CD4-positive, alpha-beta T cell (primary cell): Measurements from ENCODE around the gene FAM25A. TPM values are rescaled to one million over a fixed set of nuclear protein-coding genes. Genes with fewer than 3 reads are reported as not detected.
"Not testable (repeated sequence)": the region's sequence is repeated elsewhere in the genome, so short reads cannot be mapped to it uniquely, and the experiment has no call there.

Experiments
- ATAC-seq: fragments of 200-7000 bp; cut with Tn5 transposase; one replicate; pipeline ENCODE4 v1.10.0; 2022; ENCODE audit warnings: mild to moderate bottlenecking; ENCODE audit not compliant: poor library complexity
- CTCF ChIA-PET: fragments of 350-600 bp; sonication (Branson Sonifier 250); formaldehyde crosslinking; loops from one replicate; lab custom pipeline; 2021; ENCODE audit warnings: antibody characterized with exemption, inconsistent platforms; lab: Charles Lee
- POLR2A ChIA-PET: fragments of 350-600 bp; sonication (Branson Sonifier 250); formaldehyde crosslinking; loops from one replicate; lab custom pipeline; 2021; ENCODE audit warnings: antibody characterized with exemption, inconsistent platforms; lab: Charles Lee
- DNase-seq, 14 experiments: peaks; one replicate each; pipeline ENCODE4 v3.0.0-alpha.2; 2013 to 2020; ENCODE audit warnings: mixed read lengths in 2 of 14
- H3K27ac ChIP-seq, 2 donors: one replicate each; pipeline versions ENCODE4 v1.5.1 to v1.7.0; 2013; ENCODE audit warnings: low read length in 2 of 2, low read depth in 1 of 2, mild to moderate bottlenecking in 1 of 2
- H3K27me3 ChIP-seq, 2 experiments: 1 replicate in 1 of 2; 2 replicates in 1 of 2; pipeline versions ENCODE4 v1.6.1 to v1.7.0; 2013; ENCODE audit warnings: low read length in 2 of 2, control low read depth in 1 of 2, mild to moderate bottlenecking in 1 of 2, moderate library complexity in 1 of 2; ENCODE audit not compliant: insufficient read depth in 2 of 2, control insufficient read depth in 1 of 2
- H3K36me3 ChIP-seq: one replicate; pipeline ENCODE4 v1.6.1; 2013; ENCODE audit warnings: low read length, control low read depth; ENCODE audit not compliant: insufficient read depth
- H3K4me1 ChIP-seq: one replicate; pipeline ENCODE4 v1.6.1; 2013; ENCODE audit warnings: low read length, control low read depth; ENCODE audit not compliant: insufficient read depth
- H3K4me3 ChIP-seq: one replicate; pipeline ENCODE4 v1.5.1; 2013; ENCODE audit warnings: mild to moderate bottlenecking, low read length, moderate library complexity
- H3K9me3 ChIP-seq, 2 experiments: 1 replicate in 1 of 2; 2 replicates in 1 of 2; pipeline versions ENCODE4 v1.6.1 to v1.7.0; 2013; ENCODE audit warnings: low read length in 2 of 2, mild to moderate bottlenecking in 2 of 2, control low read depth in 1 of 2, moderate library complexity in 1 of 2; ENCODE audit not compliant: control insufficient read depth in 1 of 2, insufficient read depth in 1 of 2
- H3K27ac Mint-ChIP-seq: one replicate; pipeline ENCODE4 v1.8.0; 2020; ENCODE audit warnings: mixed read lengths
- H3K27me3 Mint-ChIP-seq: one replicate; pipeline ENCODE4 v1.8.0; 2021; ENCODE audit warnings: mixed read lengths
- H3K36me3 Mint-ChIP-seq: one replicate; pipeline ENCODE4 v1.8.0; 2021; ENCODE audit warnings: low read depth, mixed read lengths
- H3K4me1 Mint-ChIP-seq: one replicate; pipeline ENCODE4 v1.8.0; 2021; ENCODE audit warnings: low read depth, mixed read lengths
- H3K4me3 Mint-ChIP-seq: one replicate; pipeline ENCODE4 v1.8.0; 2020; ENCODE audit warnings: mild to moderate bottlenecking, mixed read lengths
- H3K9me3 Mint-ChIP-seq: one replicate; pipeline ENCODE4 v1.8.0; 2020; ENCODE audit warnings: mixed read lengths
- intact Hi-C, 2 experiments: fragments of 100-400 bp; cut with DNase I in 1 of 2; cut with micrococcal nuclease in 1 of 2; formaldehyde crosslinking; loops; one replicate each; pipeline versions ENCODE4 v1.15.1 to v1.9.0; 2023 to 2025; cut with DNase I, micrococcal nuclease
- total RNA-seq, 174 experiments: library from RNA in 2 of 174; stranded (reverse) in 2 of 174; gene quantifications; one replicate each; pipeline ENCODE4 v1.2.3 and lab custom pipeline; 2021 to 2026
- TF ChIP-seq, protein P1 (sequence below): fragments of 200-600 bp; IDR thresholded peaks from one replicate; pipeline ENCODE4 v1.8.0; 2022; ENCODE audit warnings: antibody characterized with exemption, mild to moderate bottlenecking

The FAM25A gene
- total RNA-seq, 2 experiments from 2014 or later = not detected

DNA sequence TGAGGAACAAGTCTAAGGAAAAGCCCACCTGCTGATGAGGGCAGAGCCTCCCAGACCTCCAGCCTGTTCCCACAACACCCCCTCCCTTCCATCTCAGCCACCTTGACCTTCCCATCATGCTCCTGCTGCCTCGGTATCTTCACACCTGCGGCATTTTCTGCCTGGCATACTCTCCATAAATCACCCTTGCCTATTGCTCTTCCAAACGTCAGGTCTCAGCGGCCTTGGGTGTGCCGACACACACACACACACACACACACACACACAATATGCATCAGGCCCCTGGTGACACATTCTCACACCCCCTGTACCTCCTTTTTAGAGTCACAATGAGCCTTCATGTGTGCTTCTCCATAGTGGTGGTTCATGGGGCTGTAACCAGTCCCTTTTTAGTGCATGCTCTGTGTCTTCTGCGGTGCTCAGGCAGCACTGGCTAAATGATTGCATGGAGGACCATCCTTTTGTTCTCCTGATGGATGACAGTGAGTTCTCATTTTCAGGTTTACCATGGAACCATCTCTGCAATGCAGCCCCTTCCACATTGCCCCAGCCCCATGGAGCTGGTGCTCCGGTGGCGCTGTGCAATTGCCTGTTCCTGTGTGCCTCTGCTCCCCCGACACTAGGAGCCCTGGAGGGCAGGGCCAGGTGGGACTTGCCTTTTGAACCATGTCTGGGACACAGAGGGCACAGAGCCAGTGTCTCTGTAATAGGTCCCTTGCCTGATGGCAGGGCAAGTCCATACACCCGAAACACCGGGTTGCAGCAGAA is 47.3 kb upstream of the FAM25A start:
- Mint-ChIP-seq H3K4me3 (peak overlapping the region; percentile 76), H3K9me3 (no peaks in the 10 kb centered on the region), H3K27me3 (no peaks in the 10 kb centered on the region), H3K36me3 (no peaks in the 10 kb centered on the region), H3K27ac (peak overlapping the region; percentile 93), H3K4me1 (peaks cover 27% of the 10 kb centered on the region)
- DNase-seq (peak in 1 of 14 experiments; percentile 34), ATAC-seq (no peak)
- POLR2A ChIA-PET = no interaction called here
- intact Hi-C loops = loop anchor here in 1 of 2 experiments (5.0 to 10.0 kb wide), 3 partner anchors 215 to 438 kb away; partner anchors contain the start of gene BMPR1A
- H3K36me3 ChIP-seq = no peaks in the 10 kb centered on the region
- no peak overlapping the region for H3K27ac ChIP-seq
- CTCF ChIA-PET = no interaction called here
- TF ChIP-seq, protein P1, sequence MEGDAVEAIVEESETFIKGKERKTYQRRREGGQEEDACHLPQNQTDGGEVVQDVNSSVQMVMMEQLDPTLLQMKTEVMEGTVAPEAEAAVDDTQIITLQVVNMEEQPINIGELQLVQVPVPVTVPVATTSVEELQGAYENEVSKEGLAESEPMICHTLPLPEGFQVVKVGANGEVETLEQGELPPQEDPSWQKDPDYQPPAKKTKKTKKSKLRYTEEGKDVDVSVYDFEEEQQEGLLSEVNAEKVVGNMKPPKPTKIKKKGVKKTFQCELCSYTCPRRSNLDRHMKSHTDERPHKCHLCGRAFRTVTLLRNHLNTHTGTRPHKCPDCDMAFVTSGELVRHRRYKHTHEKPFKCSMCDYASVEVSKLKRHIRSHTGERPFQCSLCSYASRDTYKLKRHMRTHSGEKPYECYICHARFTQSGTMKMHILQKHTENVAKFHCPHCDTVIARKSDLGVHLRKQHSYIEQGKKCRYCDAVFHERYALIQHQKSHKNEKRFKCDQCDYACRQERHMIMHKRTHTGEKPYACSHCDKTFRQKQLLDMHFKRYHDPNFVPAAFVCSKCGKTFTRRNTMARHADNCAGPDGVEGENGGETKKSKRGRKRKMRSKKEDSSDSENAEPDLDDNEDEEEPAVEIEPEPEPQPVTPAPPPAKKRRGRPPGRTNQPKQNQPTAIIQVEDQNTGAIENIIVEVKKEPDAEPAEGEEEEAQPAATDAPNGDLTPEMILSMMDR = no peak
- H3K9me3 ChIP-seq = no peaks in the 10 kb centered on the region
- H3K27me3 ChIP-seq = no peaks in the 10 kb centered on the region
- peaks cover 43% of the 10 kb centered on the region for H3K4me1 ChIP-seq
- H3K4me3 ChIP-seq = no peak overlapping the region

DNA sequence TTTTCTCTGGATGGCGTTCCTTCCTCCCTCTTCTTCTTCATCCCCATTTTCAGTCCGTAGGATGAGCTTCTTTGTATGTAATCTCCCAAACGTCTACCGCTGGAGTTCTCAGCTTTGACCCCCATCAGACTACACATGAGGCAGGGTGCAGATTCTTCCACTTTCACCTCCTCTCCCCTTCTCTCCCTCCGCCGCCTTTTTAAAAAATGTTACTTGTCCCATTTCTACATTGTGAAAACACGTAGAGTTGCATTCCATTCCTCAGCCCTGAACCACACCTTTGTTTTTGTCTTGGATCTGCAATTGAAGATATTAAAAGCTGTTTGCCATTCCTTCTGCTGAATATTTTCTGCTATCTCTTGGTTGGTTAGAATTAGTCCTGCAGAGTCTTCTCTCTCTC is 45.6 kb upstream of the FAM25A start:
- Histone ChIP-seq H3K4me1 (peaks cover 26% of the 10 kb centered on the region), H3K27ac (no peak overlapping the region), H3K9me3 (no peaks in the 10 kb centered on the region), H3K4me3 (no peak overlapping the region), H3K36me3 (no peaks in the 10 kb centered on the region), H3K27me3 (no peaks in the 10 kb centered on the region)
- CTCF ChIA-PET = no interaction called here
- Mint-ChIP-seq H3K36me3 (no peaks in the 10 kb centered on the region), H3K27ac (no peak overlapping the region), H3K27me3 (no peaks in the 10 kb centered on the region), H3K4me3 (no peak overlapping the region), H3K4me1 (peaks cover 23% of the 10 kb centered on the region), H3K9me3 (no peaks in the 10 kb centered on the region)
- TF ChIP-seq, protein P1 = no peak
- DNase-seq (no peak), ATAC-seq (no peak)
- intact Hi-C loops = loop anchor here in 1 of 2 experiments (5.0 to 10.0 kb wide), 3 partner anchors 217 to 440 kb away; partner anchors contain the start of gene BMPR1A
- POLR2A ChIA-PET = no interaction called here

DNA sequence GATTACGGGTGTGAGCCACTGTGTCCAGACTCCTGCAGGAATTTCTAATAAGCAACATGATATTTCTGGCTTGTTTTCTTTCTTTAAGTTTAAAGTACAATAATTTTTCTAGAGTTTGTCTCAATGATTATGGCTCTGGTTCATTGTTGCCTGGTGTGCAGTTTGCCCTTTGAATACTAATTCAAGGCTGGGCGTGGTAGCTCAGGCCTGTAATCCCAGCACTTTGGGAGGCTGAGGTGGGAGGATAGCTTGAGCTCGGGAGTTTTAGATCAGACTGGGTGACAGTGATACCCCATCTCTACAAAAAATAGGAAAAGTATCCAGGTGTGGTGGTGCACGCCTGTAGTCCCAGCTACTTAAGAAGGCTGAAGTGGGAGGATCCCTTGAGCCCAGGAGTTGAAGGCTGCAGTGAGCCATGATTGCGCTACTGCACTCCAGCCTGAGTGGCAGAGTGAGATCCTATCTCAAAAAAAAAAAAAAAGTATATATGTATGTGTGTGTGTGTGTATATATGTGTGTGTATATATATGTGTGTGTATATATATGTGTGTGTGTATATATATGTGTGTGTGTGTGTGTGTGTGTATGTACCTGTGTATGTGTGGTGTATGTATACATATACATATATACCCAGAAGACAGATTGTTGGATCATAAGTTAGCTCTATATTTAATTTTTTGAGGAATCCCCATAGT is 43.6 kb upstream of the FAM25A start:
- ChIA-PET CTCF (no interaction called here), POLR2A (no interaction called here)
- Mint-ChIP-seq H3K4me3 (no peak overlapping the region), H3K36me3 (no peaks in the 10 kb centered on the region), H3K9me3 (no peaks in the 10 kb centered on the region), H3K27me3 (no peaks in the 10 kb centered on the region), H3K27ac (no peak overlapping the region), H3K4me1 (peaks cover 10% of the 10 kb centered on the region)
- TF ChIP-seq, protein P1 = no peak
- intact Hi-C loops = loop anchor here in 1 of 2 experiments (10.0 kb wide), 1 partner anchor 442 kb away; no protein-coding TSS in a partner anchor
- Histone ChIP-seq H3K27ac (no peak overlapping the region), H3K4me3 (no peak overlapping the region), H3K4me1 (peaks cover 8% of the 10 kb centered on the region), H3K36me3 (no peaks in the 10 kb centered on the region), H3K9me3 (no peaks in the 10 kb centered on the region), H3K27me3 (no peaks in the 10 kb centered on the region)
- ATAC-seq (no peak), DNase-seq (no peak)

DNA sequence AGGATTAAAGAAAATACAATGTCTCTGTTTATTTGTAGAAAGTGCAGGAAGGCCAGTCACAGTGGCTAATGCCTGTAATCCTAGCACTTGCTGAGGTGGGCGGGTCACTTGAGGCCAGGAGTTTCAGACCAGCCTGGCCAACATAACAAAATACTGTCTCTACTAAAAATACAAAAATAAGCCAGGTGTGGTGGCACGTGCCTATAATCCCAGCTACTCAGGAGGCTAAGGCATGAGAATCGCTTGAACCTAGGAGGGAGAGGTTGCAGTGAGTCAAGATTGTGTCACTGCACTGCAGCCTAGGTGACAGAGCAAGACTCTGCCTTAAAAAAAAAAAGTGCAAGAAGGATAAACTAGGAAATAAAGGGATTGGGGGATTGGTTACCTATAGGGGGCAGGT is 41.6 kb upstream of the FAM25A start:
- H3K36me3 Mint-ChIP-seq, H3K27ac Mint-ChIP-seq, H3K4me1 Mint-ChIP-seq, H3K27ac ChIP-seq, H3K4me1 ChIP-seq, H3K27me3 ChIP-seq, H3K4me3 Mint-ChIP-seq, H3K27me3 Mint-ChIP-seq, H3K36me3 ChIP-seq, H3K9me3 Mint-ChIP-seq, H3K4me3 ChIP-seq, H3K9me3 ChIP-seq, CTCF ChIA-PET, DNase-seq, ATAC-seq: not testable (repeated sequence)
- intact Hi-C loops = loop anchor here in 1 of 2 experiments (10.0 kb wide), 1 partner anchor 444 kb away; no protein-coding TSS in a partner anchor
- POLR2A ChIA-PET = interaction anchor here (0.6 kb wide), 1 partner anchor 122 kb away, joined by 3 read pairs; no protein-coding TSS in a partner anchor
